SHP77 treated with DMSO at 0.1 percent for 48 hours (cell line): ENCODE results near the gene COX5B.
"Not testable (repeated sequence)": the region's sequence is repeated elsewhere in the genome, so short reads cannot be mapped to it uniquely, and the experiment has no call there.

Experiments used
- DNase-seq: peaks from one replicate; lab custom pipeline; 2025; lab: John Stamatoyannopoulos, UW

The COX5B gene, protein sequence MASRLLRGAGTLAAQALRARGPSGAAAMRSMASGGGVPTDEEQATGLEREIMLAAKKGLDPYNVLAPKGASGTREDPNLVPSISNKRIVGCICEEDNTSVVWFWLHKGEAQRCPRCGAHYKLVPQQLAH

DNA sequence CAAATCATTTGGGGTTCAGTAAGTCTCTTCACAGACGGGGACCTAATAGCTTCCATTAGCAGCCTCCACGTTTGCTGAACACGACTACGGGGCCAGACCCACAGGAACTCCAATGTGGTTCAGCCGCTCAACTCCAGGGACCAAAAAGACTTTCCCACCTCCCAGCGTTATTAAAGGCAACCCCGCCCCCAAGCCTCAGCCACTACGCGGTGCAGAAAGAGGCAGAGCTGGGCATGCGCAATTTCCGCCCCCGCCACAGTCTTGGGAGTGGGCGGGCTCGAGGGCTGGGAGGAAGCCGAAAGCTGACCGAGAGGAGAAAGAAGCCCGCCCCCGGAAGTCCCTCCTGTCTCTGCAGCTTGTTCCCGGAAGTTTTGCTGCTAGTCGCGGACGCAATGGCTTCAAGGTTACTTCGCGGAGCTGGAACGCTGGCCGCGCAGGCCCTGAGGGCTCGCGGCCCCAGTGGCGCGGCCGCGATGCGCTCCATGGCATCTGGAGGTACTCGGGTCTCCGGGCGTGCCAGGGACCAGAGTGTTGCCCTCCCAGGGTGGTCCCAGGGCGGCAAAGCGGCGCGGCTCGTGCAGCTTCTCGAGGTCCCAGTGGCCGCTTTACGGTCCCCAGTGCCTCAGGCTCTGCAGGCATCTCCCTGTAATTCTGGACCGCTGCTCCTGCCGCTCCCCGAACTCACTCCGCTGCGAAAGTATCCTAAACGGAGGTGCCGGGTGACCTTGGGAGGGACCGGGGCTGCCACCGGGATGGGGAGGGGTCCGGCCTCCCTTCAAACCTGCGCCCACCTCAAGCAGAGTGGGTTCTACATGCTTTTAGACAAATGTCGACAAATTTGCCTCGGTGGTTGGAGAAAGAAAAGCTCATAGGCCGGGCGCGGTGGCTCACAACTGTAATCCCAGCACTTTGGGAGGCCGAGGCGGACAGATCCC is at the start of gene COX5B:
Gene COX5B, plus strand, starts transcription at position 368 of the 935 bp plus-strand sequence. Its CDS starts 25 bp downstream, at position 393.
- peak; percentile 95 for DNase-seq

DNA sequence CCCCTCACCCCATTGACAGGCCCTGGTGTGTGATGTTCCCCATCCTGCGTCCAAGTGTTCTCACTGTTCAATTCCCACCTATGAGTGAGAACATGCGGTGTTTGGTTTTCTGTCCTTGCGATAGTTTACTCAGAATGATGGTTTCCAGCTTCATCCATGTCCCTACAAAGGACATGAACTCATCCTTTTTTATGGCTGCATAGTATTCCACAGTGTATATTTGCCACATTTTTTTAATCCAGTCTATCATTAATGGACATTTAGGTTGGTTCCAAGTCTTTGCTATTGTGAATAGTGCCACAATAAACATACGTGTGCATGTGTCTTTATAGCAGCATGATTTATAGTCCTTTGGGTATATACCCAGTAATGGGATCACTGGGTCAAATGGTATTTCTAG is 49.7 kb upstream of the COX5B start:
- DNase-seq = not testable (repeated sequence)

DNA sequence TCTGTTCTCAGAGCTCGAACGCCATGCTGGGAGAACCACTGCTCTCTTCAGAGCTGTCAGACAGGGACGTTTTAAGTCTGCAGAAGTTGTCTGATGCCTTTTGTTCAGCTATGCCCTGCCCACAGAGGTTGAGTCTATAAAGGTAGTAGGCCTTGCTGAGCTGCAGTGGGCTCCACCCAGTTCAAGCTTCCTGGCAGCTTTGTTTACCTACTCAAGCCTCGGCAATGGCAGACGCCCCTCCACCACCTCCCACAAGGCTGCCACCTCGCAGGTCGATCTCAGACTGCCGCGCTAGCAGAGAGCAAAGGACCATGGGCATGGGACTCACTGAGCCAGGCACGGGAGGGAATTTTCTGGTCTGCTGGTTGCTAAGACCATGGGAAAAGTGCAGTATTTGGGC is 44.3 kb upstream of the COX5B start:
- not testable (repeated sequence) for DNase-seq

DNA sequence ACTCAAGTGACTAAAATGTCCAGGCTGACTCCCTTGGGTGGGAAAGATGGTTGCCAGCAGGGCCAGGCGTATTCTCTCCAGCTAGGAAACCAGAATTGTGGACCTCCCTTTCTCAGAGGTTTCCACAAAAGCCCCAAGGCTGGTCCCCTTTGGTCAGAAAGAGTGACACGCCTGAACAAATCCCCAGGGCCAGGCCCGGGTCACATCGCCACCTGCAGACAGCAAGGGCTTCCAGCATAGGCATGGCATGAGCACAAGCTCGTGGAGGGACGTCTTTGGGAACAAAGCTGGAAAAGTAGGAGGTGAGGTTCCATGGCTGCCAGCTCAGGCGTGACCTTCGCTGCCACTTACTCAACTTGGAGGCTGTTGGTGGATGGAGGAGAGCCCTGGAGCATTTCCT is 40.8 kb upstream of the COX5B start:
- not testable (repeated sequence) for DNase-seq

DNA sequence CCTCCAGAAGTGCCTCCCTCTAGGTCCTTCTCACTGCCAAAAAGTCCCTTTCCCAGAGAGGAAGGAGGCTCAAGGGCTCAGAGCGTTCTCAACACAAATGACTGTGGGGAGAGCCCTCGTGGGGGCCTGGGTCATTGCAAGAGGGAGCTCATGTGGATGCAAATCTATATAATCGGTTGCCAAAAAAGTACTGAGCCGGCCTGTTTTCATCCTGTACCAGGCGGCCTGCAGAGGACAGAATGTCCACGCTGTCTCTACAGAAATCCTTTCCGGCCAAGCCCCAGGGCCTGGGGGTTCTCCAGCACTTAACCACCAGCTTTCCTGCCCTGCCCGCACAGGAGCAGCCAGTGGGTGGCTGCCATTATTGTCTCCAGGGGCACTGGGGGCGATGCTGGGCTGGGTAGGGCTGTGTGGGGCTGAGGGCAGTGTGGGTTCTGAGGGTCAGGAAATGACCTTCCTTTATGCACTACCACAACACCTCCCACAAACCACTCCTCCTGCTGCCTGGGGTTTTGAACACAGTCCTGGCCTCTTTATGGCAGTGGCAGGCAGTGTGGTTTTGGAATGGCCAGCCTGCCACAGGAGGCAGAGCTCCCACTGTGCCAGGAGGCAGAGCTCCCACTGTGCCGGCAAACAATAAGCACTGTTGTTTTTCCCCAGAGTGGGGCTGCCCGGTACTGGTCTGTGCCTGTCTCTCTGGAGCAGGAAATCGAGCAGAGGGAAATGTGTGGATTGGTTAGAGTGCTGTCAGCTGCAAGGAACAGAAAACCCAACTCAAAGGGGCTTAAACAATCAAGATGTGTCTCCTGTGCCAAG is 40.1 kb upstream of the COX5B start:
- not testable (repeated sequence) for DNase-seq

DNA sequence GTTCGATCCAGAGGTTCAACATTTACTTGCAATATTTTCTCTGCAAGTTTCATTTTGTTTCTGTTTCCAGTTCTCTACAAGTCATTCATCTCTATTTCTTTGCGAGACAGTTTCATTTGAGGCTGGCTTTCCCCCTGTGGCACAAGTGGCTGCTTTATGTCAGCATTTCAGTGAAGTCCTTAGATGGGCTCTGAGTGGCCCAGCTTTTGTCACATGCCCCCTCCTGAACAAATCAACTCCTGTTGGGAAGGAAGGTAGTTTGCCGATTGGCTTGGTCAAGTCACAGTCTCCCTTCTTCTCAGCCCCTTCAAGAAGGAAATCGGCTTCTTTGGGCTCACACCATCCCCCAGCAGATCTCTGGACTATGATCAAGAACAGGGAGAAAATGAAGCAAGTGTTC is 37.1 kb upstream of the COX5B start:
- not testable (repeated sequence) for DNase-seq

DNA sequence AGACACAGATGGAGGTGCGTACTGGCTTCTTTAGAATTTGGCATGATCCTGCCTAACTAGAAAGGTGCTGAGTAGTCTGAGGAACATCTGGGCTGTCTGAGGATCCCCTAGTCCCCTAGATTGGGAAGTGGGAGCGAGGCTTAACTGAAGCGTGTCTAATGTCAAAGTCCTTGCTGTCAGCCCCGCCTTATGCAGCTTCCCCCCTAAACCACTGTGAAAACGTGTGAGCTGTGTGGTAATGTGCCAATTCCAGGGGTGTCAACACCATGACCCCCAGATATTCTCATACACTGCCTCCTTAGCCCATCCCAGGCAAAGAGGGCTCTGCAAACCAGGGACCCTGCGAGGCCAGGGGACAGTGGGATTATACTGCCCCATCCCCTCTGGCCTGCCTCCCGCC is 34.0 kb upstream of the COX5B start:
- DNase-seq = not testable (repeated sequence)

DNA sequence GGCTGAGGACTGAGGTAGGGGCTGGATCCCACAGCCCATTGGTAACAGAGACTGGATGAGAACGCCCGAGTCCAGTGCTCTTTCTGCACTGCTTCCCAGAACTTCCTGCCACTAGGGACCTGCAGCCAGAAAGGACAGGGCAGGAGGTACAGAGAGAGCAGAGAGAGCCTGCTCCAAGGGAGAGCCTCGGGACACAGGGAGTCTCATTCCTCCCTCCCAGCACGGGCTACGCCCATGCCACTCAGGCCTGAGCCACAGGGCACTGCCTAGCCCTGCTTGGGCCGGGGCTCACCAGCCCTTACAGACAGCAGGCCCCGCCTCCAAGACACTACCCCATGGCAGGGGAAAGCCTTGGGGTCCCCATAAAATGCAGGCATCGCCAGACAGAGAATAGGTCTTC is 30.1 kb upstream of the COX5B start:
- not testable (repeated sequence) for DNase-seq

DNA sequence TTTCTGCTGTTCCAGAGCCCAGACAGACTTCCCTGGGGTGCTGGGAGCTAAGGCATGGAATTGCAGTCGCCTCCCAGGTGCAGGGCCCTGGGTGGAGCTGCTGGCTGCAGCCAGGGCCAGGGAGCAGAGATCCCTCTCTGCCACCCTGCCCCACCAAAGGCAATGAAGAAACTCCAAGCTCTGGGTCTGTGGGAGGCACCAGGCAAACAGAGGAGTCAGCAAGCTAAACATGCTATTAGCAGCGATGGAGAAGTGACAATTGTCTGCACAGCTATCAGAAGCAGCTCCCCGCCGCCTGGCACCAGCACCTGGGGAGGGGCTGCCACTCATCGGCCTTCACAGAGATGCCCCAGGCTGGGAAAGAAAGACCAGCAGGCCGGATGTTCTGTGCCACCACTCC is 28.0 kb upstream of the COX5B start:
- no peak for DNase-seq

DNA sequence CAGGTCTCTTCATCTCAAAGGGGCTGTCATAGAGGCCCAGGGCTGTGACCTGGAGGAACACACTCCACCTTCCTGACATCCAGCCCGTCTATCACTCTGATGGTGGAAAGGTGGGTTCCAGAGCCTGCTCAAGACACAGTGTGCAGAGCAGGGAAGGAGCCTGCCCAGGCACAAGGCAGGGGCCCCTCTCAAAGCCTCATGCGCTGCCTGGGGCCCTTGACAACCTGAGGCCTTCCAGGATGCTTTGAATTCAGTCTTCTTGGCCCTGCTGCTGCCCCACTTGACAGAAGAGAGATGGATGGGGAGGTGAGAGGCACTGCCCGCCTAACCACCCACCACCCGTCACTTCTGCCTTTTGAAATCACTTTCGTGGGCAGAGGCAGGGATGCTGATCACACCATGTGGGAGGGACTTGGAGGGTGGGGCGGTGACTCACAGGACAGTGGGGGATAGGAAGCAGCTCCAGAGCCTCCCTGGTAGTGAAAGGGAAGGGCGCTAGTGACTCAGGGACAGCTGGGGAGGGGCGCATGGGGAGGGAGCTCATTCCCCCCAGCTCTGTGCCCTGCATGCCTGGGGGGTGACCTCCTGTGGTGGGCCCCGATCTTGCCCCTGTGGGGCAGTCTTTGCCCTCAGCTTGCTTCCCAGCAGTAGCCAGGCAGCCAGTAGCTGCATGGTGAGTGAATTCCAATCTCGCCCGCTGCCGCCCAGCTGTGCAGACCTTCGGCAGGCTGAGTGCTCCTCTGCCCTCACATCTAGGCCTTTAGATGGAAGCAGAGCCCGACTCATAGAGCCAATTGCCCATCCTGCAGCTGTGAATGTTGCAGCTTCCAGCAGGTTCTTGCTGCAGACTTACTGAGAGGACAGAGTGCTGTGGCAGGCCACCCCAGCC is 26.7 kb upstream of the COX5B start:
- not testable (repeated sequence) for DNase-seq

DNA sequence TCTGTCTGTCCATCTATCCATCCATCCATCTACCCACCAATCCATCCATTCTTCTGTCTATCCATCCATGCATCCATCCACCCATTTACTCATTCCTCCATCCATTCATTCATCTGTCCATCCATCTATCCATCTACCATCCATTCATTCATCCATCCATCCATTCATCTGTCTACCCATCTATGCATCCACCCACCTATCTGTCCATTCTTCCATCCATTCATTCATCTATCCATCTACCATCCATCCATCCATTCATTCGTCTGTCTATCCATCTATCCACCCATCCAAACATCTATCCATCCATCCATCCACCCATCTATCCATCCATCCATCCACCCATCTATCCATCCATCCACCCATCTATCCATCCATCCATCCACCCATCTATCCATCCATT is 25.4 kb upstream of the COX5B start:
- not testable (repeated sequence) for DNase-seq

DNA sequence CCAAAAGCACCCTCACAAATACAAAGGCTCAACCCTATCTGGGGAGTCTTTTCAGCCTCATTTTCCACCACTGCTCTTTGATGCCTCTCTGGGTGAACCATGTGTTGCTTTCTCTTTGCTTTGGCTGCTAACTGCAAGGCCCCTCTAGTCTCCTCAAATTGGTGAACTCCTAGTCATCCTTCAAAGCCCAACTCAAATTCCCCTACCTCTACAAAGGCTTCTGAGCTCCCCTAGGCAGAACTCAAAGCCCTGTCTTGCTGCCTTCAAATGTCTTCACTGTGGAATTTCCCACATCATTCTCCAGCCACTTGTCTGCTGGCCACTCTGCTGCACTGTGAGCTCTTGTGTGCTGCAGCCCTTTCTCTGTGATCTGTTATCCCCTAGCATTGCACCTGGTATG is 22.9 kb upstream of the COX5B start:
- DNase-seq = peak; percentile 17

DNA sequence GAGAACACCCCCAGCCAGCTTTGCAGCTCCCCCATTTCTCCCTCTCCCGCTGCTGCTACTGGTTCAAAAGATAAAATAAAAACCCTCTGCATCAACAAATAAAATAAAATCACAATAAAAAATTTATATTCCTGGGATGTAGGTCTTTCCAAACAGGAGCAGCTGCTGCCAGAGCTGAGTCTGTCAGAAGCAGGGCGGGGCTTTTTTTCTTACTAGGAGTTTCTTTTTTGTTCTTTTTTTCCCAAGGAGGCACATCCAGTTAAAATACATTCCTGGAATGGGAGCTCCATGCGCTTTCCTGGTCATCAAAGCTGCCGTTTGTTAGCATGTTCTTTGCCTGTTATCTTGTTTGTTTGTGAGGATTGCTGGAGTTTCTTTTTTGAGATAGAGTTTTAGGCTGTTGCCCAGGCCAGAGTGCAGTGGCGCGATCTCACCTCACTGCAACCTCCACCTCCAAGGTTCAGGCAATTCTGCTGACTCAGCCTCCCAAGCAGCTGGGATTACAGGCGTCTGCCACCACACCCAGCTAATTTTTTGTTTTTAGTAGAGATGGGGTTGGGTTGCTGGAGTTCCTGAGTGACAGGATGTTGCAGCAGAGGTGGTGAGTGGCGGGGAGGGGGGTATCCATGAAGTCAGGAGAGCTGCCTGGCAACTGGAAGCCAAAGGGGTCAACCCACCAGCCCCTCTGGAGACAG is 20.4 kb upstream of the COX5B start:
- not testable (repeated sequence) for DNase-seq

DNA sequence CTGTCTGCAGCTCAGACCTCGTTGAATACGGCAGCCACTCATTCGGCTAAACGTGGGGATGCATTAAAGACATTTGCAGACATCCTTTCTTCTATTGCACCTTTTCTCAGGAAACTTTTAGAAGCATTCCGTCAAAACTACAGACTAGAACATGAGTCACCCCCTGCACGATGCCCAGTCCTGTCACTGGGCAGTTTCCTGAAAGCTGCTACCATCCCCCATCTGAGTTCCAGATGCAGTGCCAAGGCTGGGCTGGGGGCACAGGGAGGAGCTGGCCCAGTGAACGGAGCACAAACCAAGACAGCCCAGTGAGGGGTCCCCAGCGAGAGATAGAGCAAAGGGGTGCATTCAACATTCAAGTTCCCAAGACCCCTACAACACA is 19.8 kb upstream of the COX5B start:
- DNase-seq = not testable (repeated sequence)

DNA sequence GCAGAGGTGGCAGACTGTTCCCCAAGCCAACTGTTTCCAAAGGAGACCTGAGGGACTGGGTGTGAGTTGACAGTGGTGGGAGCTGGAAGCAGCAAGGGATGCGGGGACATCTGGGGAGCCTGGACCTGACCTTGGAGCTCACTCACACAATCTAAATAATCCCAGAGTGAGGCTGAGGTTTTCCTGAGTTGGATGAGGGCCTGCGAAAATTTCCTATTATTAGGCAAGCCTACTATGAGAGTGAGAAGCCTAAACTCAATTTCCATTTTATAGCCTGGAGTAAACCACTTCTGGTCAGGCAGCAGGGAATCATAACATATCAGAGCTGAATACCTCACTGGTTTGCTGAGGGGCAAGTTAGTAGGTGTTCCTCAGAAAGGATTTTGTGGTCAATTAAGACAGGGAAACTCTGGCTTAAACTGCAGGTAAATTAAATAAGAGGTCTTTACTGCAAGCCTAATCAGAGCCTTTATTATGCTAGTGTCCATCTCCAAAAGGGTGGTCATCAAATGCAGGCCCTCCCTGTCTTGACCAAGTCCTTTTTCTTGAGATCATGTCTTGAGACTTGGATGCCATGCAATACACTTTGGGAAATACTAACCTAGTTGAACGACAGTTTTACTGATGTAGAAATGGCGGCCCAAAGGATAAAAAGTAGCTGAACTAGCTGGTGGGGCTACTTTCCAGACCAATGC is 1.7 kb upstream of the COX5B start:
- no peak for DNase-seq

DNA sequence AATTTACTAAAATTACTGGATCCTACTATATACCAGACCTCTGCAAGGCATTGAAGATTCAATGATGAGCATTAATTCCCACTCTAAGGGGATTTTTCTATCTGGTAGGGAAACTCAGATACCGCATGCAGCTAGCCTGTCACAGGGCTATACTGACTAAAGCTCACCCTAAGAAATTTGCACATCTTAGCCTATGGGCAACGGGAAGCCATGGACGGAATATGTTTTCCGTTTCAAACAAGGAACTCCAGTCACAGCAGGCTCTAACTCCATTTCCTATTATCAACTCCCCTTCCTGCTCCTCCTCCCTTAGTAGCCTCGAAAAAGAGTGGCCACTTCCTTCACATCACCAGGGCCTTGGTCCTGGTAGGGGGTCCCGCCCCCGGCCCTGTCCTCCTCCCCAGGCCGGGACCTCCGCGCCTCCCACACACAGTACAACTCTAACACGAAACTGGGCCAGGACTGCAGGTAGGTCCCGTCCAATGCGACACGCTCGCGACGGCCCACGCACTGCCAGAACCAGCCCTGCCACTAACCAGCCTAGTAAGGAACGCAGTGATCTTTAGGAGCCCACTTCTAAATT is 659 bp upstream of the COX5B start:
- DNase-seq = no peak

DNA sequence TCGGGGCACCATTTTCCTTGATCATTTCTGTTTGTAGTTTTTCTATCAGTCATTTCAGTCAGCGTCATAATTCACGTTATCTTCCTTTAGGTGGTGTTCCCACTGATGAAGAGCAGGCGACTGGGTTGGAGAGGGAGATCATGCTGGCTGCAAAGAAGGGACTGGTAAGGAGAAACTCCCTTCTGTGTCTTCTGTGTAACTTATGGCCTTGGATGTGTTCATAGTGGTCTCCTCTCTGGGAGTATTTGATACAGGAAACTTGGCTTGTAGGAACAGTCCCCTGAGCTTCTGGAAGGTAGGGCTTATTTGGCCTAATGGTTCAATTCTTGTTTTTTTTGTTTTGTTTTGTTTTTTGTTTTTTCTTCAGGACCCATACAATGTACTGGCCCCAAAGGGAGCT is 1.1 kb downstream of the COX5B start:
- no peak for DNase-seq

DNA sequence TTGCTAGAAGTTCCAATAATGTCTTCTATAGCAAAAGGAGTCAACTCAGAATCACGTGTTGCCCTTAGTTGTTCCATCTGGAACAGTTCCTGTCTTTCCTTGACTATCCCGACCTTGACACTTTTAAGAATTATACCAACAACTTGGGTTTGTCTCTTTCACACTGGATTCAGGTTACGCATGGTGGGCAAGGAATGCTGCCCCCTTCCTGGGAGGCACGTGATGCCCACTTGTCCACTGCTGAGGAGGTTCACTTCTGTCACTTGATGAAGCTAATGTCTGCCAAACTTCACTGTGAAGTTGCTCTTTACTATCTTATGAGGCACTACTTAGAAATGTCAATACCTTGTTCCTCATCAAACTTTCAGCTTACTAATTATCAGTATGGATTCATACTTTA is 5.3 kb downstream of the COX5B start:
- DNase-seq = no peak

DNA sequence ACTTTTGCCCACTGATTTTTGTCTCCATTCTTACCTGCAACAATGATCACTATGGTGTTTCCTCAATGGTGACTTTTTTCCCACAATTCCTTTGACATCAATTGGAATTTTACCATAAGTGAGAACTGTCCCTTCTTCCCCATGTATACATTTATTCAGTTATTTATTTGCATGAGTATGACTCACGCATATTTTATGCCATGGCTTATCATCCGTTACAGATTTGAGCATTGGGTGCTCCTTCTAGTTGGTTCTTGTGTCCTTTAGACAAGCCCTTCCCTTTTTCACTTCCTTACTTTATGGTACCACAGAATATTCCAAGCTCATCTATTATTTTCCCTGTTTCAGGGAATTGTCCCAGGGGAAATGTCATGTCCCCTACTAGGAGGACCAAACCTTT is 7.6 kb downstream of the COX5B start:
- no peak for DNase-seq

DNA sequence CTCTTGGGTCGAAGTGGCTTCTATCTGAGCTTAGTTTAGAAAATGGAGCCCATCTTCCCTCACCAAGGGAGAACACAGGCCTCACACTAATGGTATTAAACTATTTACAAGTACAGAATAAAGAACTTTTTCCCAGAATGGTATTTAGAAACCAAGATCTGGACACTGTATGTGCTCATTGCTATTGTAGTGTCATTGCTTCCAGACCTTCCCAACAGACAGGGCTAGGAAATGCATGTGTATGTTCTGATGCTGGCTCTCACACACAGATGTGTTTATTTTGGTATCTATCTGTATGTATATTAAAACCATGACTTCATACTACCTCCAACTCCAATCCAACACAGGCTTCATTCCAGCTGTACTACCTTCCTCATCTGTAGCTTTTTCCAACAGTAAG is 8.0 kb downstream of the COX5B start:
- DNase-seq = no peak
